Activated T-cell treated with anti-CD3 and anti-CD28 coated beads for 4 hours (primary cell): Measurements from ENCODE around the gene EGFR.

Experiments used
- DNase-seq: peaks from one replicate; pipeline ENCODE4 v3.0.0-alpha.2; 2020

The EGFR gene

DNA sequence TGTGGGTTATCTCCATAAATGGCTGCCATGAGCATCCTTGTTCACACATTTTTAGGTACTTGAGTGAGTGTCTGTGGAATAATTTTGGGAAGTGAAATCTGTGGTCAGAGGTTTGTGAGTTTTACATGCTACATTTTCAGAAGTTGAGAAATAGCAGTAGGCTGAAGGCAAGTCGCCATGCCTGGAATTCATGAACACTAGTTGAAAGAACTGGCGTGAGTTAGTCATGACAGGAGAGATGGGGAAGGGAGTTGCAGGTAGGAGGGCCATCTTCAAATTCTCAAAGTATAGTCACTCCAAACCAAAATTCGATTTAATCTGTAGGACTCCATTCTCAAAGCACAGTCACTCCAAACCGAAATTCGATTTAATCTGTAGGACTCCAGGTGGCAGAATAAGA is 89.6 kb downstream of the EGFR start:
- no peak for DNase-seq

DNA sequence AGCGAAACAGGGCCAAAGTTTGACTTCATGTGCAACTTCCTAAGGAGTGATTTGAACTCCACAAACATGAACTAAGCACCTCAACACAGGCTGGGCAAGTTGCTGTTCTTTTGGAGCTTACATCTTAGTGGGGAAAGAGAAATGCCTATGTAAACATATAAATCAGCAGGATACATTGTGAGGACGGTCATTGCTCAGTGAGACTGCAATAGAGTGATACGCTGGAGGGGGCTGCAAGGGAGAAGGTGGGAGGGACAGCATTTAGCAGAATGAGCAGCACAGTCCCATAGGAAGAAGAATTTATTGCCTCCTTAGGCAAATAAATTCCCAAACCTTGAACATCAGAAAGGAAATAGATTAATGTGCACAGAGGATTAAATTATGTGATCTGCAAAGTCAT is 90.0 kb downstream of the EGFR start:
- DNase-seq = no peak

GRCh38 chr7:55109404-55110167 is 90.8 kb downstream of the EGFR start:
- no peak for DNase-seq

- no peak for DNase-seq
Measured at GRCh38 chr7:55110282-55110992, 91.6 kb downstream of the EGFR start.

DNA sequence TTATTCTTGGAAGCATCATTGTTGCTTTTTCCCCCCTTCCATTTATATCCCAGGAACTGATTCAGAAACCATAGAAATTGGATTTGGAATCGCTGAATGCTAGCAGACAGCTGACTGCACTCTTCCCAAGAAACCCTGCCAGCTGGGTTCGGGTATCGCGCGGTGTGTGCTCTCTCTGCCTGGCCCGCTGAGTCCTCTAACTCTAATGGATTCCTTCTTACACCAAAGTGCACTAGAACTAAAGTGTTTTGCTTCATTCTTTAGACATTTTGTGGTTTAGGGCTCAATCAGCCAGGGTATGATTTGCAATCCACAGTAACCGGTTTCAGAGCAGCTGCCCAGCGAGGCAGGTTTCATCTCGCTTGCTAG is 92.2 kb downstream of the EGFR start:
- DNase-seq = no peak

GRCh38 chr7:55112056-55112455 is 93.2 kb downstream of the EGFR start:
- DNase-seq = no peak

DNA sequence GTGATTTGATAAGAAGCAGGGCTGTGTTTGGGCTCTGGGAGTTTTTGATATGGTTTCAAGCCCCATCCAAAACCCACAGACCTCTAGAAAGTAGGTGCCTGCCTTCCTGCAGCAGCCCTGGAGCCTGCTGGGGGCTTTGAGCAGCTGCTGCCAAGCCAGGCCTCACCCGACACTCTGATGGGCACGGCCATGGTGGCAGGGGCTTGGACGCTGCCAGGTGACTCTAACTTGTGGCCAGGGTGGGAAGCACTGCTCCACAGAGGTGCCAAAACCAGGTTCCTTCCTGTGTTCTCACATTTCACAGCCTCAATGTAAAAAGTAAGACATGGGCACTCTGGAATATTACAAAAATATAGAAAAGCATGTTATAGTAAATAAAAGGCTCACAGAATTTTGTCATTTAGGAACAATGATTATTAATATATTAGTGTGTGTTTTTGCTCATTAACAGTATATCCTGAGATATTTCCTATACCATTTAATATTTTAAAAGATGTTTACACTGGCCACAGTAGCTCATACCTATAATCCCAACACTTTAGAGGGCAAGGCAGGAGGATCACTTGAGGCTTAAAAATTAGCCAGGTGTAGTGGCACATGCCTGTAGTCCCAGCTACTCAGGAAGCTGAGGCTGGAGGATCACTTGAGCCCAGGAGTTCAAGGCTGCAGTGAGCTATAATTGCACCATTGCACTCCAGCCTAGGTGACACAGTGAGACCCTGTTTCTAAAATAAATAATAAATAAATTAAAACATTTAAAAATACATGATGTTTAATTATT is 95.1 kb downstream of the EGFR start:
- DNase-seq = no peak

- DNase-seq = no peak
Measured at GRCh38 chr7:55117286-55117685, 98.5 kb downstream of the EGFR start.

DNA sequence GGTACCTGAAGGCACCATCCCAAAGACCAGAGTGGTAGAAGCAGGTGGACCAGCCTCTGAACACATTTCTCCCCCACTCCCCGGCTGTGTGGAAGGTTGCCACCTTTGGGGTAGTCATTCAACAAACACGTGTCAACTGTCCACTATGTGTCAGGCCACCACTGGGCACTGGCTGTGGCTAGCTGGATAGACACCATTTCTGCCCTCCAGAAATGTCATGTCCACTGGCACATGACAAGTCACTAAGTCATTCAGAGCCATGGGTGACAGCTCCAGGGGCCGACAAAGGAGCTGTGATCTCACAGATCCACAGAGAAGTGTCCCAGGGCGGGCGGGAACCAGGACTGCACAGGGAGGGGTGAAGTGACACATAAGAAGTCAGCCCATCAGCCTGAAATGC is 99.6 kb downstream of the EGFR start:
- DNase-seq = no peak

- DNase-seq = no peak
Measured at GRCh38 chr7:55119571-55119970, 100.8 kb downstream of the EGFR start.

DNA sequence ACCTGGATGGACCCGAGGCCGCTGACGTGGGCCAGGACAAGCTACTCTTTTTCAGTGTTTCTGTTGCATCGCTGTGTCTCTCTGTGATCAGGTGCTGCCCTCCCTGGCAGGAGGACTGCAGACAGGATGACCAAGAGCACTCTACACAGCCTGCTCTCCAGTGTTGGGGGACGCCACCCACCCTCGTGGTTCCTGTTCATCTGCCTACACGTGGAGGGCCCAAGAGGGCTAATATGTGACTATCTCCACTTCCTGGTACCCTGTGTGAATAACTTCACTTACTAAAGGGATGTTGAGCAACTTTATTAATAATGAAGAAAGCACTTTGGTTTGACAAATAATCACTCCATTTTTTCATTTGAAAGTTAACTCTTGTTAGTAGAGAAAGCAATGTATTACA is 101.3 kb downstream of the EGFR start:
- DNase-seq = no peak

DNA sequence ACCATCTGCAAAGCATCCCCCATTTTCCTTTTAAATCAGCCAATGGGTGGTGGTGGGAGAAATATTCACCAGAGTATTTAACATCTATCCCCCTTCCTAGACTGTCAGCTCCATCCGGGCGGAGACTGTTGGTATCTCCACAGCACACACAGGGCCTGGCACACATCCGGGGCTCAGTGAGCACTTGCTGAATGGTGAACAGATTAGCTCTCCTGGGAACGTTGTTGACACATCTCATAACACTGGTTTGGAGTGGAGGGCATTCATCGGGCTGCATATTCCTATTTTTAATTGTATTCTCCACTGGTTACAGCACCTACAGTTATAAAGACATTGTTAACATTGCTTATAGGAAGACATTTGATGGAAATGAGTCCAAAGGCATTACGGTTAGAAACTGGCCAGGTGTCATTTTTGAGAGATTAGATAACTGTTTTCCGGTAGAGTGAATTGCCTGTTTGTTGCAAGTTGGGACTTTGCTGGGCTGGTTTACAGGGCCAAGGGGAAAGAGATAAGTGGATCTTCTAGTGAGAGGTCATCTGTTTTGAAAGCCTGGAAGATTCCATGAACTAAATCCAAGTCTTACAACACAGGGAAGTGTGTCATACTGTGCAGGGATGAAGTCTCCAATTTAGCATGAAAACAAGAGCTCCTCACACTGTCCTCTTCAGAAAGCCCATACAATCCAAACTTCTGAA is 101.8 kb downstream of the EGFR start:
- DNase-seq = no peak

DNA sequence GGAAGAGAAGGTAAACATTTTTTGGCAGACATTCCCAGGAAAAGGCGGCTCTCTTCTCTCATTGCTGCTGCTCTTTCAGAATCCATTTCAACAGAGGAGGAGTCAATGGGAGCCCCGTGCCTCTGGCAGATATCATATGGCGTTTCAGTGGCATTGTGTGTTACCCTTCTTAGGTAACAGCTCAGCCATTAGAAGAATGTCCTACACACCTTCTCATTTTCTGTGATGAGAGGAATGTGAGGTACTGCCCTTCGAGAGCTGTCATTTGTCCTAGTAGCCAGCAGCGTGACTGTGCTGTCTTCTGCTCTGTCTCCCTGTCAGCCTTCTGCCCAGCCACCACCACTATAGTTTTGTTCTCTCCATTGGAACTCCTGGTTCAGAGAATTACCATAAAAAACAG is 102.4 kb downstream of the EGFR start:
- DNase-seq = no peak

GRCh38 chr7:55122263-55122662 is 103.4 kb downstream of the EGFR start:
- DNase-seq = no peak

DNA sequence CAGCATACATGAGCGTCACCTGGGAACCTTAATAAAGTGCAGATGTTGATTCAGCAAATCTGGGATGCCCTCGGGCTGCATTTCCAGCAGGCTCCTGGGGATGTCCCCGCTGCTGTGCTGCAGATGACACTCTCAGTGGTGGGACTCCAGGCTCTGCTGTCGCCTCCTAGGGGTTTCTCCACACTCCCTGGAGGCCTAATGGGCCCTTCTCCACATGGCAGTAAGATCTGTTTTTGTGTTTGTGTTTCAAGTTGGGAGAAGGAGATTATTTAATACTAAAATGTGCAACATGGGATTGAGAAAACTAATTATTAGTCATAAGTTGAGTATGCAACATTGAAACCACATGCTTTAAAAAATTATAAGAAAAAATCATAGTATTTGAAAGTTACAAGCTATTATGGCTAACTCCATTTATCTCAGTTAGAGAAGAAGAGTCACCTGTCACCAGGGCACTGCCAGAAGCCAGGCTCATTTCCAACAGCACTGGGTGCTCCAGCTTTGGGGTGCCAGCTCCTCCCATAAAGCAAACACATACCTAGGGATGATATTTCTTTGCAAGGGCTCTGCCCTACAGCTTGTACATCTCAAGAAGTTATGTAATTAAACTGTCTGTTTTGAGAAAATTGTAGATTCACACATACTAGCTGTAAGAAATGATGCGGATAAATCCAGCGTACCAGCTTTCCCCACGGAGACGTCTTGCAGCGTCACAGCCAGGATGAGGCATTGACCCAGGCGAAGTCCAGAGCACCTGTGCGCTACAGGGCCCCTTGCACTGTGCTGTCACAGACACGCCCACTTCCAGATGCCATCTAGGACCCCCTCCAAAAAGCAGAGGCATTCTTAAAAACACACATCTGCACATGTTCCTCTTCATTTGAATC is 106.4 kb downstream of the EGFR start:
- DNase-seq = no peak

DNA sequence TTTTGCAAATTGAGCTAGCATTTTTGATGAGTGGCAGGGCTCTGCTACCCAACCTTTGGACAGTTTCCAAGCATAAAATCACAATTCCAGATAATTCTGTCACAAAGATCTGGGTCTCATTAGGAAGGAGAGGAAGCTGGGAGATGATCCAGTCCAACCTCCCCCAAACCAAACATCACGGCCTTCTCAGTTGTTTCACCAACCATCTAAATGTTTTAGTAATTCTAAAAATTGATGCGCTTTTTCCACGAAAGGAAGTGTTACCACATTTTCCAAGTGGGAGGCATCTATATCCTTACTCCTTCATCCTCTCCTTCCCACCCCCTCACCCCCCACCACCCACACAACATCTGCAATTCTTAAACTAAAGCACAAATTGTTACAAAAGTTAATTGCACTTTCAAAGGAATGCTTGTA is 108.3 kb downstream of the EGFR start:
- no peak for DNase-seq

DNA sequence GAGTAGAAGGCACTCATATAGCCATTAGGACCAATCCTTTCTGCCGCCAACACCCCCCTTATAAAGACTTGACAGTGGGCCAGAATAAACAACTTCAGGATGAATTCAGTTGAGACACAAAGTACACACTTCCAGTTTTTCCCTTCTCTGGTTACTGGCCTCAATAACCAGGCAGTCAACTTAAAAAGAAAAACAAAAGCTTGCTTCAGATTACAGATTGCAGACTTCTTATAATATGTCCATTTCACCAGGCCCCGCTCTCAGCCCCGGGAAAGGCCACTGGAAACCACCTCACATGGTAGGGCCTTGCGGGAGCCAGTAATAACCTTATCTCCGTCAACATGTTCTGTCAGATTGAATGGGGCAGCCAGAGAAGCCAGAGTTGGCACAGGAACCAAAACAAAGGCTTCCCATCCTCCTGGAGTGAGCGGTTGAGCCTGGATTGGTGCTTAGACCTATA is 108.8 kb downstream of the EGFR start:
- no peak for DNase-seq

- DNase-seq = no peak
Measured at GRCh38 chr7:55128693-55129394, 110.0 kb downstream of the EGFR start.

- no peak for DNase-seq
Measured at GRCh38 chr7:55129541-55130394, 111.0 kb downstream of the EGFR start.

DNA sequence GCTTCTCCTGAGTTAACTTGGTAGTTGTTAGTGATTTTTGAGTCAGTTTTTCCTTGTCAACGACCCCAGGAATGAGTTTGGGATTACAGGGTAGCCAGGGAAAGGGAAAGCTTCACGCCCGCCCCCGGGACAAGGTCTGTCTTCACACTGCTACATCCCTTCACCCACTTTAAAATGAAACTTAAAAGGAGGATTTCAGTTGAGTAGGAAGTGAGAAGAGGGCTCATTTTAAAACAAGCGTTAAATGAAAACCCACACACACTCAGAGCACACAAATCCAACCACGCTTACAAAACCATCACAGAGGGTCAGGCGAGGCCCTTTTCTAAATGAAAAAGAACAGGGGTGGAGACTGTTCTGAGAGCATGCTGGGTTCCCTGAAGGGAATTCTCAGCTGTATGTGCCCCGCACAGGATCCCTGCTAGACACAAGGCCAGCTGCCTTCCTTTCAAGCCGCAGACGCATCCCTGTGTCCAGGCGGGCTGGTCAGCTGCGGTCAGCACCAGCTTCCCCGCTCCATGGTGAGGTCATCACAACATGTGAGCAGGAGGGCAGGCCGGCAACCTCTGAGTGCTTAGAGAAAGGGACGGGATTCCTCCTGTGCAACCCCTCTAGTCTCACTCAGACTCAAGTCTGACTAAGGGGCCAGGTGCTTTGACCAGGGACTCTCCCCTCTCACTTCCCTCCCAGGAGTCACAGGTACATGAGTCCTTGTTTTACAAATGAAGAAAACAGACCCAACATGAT is 111.8 kb downstream of the EGFR start:
- DNase-seq = no peak
